SHP77 (cell line): Measurements from ENCODE around the gene ARPC4.

Source experiments
- DNase-seq, 2 experiments: peaks; one replicate each; lab custom pipeline; 2025; lab: John Stamatoyannopoulos, UW

ARPC4 gene

DNA sequence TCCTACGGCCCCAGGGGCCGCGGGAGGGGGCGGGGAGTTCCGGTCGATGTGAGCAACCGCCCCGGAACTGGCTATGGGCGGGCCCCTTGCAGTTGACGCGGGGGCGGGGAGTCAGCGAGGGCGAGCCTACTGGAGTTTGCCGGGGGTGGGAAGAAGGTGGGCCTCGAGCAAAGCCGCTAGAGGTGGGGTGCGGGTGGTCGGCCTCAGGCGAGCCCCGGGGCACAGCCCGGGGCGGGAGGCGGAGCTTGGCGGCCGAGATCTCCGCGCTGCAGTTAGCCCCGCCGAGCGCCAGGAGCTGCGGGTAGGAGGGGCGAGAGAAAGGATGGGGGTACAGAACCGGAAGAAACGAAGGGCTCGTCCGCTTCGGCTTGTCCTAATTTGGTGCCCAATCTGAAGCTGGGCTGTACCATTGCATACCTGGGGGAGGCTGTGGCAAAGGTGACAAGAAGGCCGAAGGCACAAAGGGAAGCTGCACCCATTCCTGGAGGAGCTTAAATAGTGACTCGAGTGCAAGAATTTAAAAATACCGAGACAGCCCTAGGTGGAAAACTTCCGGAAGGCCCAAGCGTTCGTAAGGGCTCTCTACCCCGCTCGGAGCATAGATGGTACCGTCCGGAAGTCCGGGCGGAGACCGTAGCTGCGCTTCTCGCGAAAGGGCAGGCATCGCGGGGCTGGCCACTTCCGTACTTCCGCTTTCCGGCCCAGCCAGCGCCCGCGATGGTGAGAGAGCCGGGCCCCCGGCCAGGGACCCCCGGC, at the start of gene ARPC4, which contains the start of gene TADA3:
ARPC4 (plus strand) TSS at position 678 of the 756 bp plus-strand sequence; CDS start at position 718, 40 bp downstream.
TADA3 (minus strand) TSS at position 69 of the 756 bp plus-strand sequence. CDS start 1,007 bp downstream, outside the sequence.
- peak; percentile 89 to 94 for DNase-seq

GRCh38 chr3:9743548-9743947, 49.3 kb upstream of the ARPC4 start:
- no peak for DNase-seq

- DNase-seq, result no peak
Measured at GRCh38 chr3:9744162-9744561, 48.7 kb upstream of the ARPC4 start.

DNA sequence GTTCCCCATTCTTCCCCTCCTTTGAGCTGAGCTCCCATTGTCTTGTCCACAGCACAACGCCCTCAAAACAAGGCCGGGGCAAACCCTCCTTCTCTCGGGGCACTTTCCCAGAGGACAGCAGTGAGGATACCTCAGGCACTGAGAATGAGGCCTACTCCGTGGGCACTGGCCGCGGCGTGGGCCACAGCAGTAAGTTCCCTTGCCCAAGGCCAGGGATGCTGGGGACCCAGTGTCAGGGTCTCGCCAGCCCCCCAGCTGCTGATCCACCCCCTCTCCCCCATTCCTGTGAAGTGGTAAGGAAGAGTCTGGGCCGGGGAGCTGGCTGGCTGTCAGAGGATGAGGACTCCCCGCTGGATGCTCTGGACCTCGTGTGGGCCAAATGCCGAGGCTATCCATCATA, 47.4 kb upstream of the ARPC4 start:
- DNase-seq, result no peak

DNA sequence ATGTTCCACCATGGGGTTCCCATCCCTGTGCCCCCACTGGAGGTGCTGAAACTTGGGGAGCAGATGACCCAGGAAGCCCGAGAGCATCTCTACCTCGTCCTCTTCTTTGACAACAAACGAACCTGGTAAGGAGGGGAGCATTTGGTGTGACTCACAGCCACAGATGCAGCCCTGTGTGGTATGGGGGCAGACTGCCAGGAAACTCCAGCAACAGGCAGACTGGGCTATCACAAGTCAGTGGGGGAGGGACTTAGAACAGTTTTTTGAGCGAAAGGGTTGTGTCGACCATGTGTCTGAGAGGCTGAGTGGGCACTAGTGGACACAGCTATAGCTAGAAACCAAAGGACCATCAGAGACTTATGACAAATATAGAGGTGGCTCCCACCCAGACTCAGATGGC, 46.6 kb upstream of the ARPC4 start:
- no peak for DNase-seq

- no peak for DNase-seq
Measured at GRCh38 chr3:9747267-9747666, 45.6 kb upstream of the ARPC4 start.

DNA sequence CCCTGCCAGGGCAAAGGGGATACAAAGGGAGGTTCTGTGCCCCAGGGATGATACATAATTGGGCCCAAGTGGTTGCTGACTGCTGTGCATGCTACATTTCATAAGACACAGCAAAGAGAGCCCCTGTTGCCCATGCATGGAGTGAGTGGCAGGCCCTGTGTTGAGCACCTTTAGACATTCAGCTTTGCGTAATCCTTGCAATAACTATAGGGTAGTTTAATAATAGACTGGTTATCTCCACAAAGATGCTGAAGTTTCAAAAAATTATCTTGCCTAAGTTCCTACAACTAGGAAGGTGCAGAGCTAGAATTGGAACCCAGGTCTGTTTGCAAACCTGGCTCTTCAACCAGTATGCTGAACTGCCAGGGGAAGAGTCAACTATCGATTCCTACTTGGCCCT, 44.9 kb upstream of the ARPC4 start:
- no peak for DNase-seq

- peak in 1 of 2 experiments; percentile 35 for DNase-seq
Measured at GRCh38 chr3:9749296-9749644, 43.6 kb upstream of the ARPC4 start.

- DNase-seq, result peak; percentile 97
Measured at GRCh38 chr3:9749645-9750555, 43.0 kb upstream of the ARPC4 start, which contains the start of gene OGG1. Gene OGG1 (plus strand): TSS chr3:9749952. CDS start chr3:9750287, 335 bp downstream.

- peak in 1 of 2 experiments; percentile 16 for DNase-seq
Measured at GRCh38 chr3:9750556-9751411, 42.1 kb upstream of the ARPC4 start.

- no peak for DNase-seq
Measured at GRCh38 chr3:9754678-9755077, 38.2 kb upstream of the ARPC4 start.

GRCh38 chr3:9757427-9757826, 35.5 kb upstream of the ARPC4 start:
- no peak for DNase-seq

GRCh38 chr3:9760779-9761505, 31.9 kb upstream of the ARPC4 start:
- no peak for DNase-seq

- DNase-seq, result no peak
Measured at GRCh38 chr3:9761919-9762318, 31.0 kb upstream of the ARPC4 start.

GRCh38 chr3:9762871-9763270, 30.0 kb upstream of the ARPC4 start:
- DNase-seq, result no peak

GRCh38 chr3:9765865-9766264, 27.0 kb upstream of the ARPC4 start:
- no peak for DNase-seq

DNA sequence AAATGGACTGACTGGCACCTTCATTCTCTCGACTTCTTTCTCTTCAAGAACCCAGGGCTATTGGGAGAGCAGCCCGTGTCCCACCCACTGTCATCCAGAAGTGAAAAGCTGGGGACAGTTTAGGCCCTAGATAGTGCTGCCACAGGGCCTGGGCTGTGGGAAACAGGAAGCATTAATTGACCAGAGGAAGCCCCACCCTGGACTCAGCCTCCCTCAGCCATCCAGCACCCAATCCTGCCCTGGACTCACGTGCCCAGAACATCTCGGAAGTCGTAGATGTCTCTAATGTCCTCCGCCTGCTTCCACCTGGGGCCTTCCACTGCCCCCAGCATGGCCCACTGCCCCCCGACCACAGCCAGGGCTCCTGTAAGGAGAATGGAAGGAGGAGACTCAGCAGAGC, 25.5 kb upstream of the ARPC4 start:
- no peak for DNase-seq

DNA sequence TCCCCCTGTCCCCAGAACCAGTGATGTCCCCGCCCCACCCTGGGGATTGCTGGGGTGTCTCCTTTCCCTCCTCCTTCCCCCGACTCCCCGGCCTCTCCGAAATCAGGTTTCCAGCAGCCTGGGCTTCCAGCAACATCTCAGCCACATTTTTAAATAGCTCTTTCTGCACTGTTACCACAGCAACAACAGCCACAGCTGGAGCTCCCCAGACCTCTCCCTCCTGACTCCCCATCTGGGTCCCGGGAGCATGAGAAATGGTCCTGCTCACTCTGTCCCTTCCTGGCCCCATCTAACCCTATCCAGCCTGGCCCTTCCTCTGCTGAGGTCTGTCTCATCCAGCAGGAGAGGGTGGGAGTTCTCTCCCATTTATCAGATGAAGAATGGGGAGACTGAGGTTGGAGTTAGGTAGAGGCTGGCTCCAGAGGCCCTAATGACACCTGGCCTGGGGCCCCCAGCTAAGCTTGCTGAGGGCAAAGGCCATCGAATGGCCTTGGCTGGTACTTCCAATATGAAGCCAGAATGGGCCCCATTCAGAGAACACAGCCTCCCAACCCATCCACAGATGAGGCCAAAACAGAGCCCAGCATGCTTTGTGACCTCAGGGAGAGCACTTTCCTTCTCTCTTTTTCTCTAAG, 24.6 kb upstream of the ARPC4 start:
- no peak for DNase-seq

GRCh38 chr3:9769012-9769411, 23.9 kb upstream of the ARPC4 start:
- no peak for DNase-seq

DNA sequence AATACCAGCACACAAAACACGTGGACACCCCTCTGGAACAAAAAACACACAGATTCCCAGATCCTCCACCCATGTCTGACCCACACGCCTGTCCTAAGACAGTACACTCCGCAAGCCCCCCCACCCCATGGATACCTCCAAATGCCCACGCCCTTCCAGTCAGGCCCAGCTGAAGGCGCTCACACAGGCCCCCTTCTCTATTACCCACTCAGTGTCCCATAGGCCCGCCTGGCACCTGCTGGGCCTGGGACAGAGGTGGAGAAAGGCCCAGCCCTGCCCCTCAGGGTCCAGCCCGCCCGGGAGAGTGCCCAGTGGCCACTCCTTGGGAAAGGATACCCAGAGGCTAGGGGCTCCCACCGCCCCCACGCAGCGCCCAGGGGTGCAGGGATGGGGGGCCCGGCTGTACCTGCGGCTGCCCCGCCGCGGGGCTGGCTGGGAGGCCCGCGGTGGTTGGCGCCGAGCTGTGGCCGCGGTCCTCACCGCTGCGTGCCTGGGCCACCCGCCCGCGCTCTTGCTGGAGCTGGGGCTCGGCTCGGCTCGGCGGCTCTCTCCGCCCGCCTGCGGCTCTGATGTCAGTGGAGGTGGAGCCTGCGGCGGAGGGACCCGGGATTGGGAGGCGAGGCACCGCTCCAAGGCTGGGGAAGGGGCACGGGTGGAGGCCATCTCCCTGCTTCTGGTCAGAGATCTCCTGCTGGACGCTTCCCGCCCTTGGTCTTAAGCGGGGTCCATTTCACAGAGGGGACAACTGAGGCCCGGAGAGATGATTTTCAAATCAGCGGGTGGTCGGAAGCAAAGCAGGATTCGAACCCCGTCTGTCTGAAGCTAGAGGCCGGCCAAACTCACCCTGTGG, 23.2 kb upstream of the ARPC4 start, which contains the start of gene CAMK1:
CAMK1 (minus strand) TSS at position 522 of the 850 bp plus-strand sequence. CDS start 2,198 bp downstream, outside the sequence.
- DNase-seq, result peak; percentile 35 to 74
